ENCODE data around the gene ZYX. TPM values are rescaled to one million over a fixed set of nuclear protein-coding genes. Genes with fewer than 3 reads are reported as not detected.
"Not testable (repeated sequence)": the region's sequence is repeated elsewhere in the genome, so short reads cannot be mapped to it uniquely, and the experiment has no call there.

Gene ZYX
- total RNA-seq, 4 donors from 2014 or later: 111 to 389 (median 146) TPM

- H3K27me3 ChIP-seq: no peaks in the 10 kb centered on the region
- no peak overlapping the region for H3K4me3 ChIP-seq
- WGBS, 2 donors (ENCODE audit: low coverage in 1 of 2): 39% methylated on average over 4 of the region's 4 CpGs; no CpG with 5 or more reads in 1 of the 2 donors
- H3K9me3 ChIP-seq: no peaks in the 10 kb centered on the region
- ATAC-seq: no peak
- H3K27ac ChIP-seq: no peak overlapping the region
- peaks cover 0 to 3% (median 0%) of the 10 kb centered on the region in 3 donors for H3K4me1 ChIP-seq
- H3K36me3 ChIP-seq: no peaks in the 10 kb centered on the region
- TF ChIP-seq POLR2AphosphoS5 (IDR thresholded peaks at IDR 0.05) (no peak), POLR2A (IDR thresholded peaks at IDR 0.05) (no peak), EP300 (IDR thresholded peaks at IDR 0.05) (no peak), CTCF (IDR thresholded peaks at IDR 0.05) (no peak)
Measured at GRCh38 chr7:143419880-143420279, 38.7 kb downstream of the ZYX start.

DNA sequence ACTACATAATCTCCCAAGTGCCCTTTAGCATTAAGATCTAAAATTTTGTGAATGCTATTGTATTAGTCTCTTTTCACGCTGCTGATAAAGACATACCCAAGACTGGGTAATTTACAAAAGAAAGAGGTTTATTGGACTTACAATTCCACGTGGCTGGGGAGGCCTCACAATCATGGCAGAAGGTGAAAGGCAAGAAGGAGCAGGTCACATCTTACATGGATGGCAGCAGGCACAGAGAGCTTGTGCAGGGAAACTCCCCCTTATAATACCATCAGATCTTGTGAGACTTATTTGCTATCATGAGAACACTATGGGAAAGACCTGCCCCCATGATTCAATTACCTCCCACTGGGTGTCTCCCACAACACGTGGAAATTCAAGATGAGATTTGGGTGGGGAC lies 39.5 kb downstream of the ZYX start:
- not testable (repeated sequence) for ATAC-seq, H3K36me3 ChIP-seq, H3K4me3 ChIP-seq, H3K27ac ChIP-seq, H3K9me3 ChIP-seq, H3K4me1 ChIP-seq, H3K27me3 ChIP-seq
- WGBS, 2 donors (ENCODE audit: low coverage in 1 of 2): 50 to 61% methylated on average over 2 to 3 of the region's 3 CpGs

DNA sequence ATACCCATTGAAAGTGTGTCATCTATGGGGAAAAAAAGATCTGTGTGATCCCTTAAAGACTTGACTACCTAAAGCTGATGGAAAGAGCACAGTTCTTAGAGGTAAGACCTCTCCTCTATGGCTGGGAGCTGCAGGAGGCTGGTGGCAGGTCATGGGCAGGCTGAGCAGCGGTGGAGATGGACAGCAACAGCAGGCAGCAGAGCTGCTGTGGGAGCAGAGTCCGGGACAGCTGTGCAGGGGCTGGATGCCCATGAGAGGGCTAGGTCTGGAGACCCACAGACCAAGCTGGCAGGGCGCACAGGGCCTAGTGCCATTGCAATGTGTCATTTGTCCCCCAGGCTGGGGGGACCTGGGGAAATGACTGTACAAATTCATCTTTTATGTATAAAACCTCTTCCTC lies 40.9 kb downstream of the ZYX start:
- TF ChIP-seq POLR2A (IDR thresholded peaks at IDR 0.05) (no peak), EP300 (IDR thresholded peaks at IDR 0.05) (no peak), CTCF (IDR thresholded peaks at IDR 0.05) (no peak)
- Histone ChIP-seq H3K4me3 (no peak overlapping the region), H3K4me1 (no peaks in the 10 kb centered on the region), H3K27me3 (no peaks in the 10 kb centered on the region), H3K27ac (no peak overlapping the region), H3K9me3 (no peaks in the 10 kb centered on the region), H3K36me3 (no peaks in the 10 kb centered on the region)
- ATAC-seq: no peak
- WGBS, 2 donors (ENCODE audit: low coverage in 1 of 2): 80 to 83% methylated on average over 1 to 3 of the region's 3 CpGs

- not testable (repeated sequence) for H3K36me3 ChIP-seq, ATAC-seq, H3K27ac ChIP-seq, H3K4me1 ChIP-seq, H3K4me3 ChIP-seq, H3K27me3 ChIP-seq, H3K9me3 ChIP-seq
- no CpG with 5 or more reads among the region's 34 CpGs for WGBS, 2 donors (ENCODE audit: low coverage in 1 of 2)
Measured at GRCh38 chr7:143424476-143424875, 43.3 kb downstream of the ZYX start.

DNA sequence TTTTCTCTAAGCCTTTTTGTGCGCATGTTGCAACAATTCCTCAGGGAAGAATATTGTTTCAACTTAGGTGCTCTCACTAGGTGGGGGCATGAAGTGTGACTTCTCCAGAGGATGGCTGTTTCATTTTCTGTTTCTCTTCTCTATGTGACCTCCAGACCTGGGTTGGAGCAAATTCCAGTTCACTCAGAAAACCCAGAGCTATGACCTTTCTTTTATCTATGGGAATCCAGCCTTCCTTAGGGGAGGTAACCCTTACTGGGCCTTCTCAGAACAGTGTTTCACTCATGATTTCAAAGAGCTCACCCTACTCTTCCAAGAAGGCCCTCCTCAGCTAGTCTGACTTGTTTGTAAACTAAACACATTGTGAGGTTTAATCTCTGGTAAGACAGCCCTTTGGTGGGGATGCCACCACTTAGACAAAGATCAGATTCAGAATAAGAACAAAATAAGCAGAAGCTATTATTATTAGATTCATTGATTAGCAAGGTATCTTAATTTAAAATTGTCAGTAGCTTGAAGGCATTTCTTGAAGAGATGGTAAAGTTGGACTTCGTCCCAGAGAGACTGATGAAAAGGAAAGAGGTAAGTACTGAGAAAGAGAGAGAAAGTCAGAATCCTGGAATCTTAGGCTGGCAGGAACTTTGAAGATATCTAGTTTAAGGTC lies 45.5 kb downstream of the ZYX start:
- 91 to 92% methylated on average over 2 of the region's 2 CpGs for WGBS, 2 donors (ENCODE audit: low coverage in 1 of 2)
- Histone ChIP-seq H3K4me1 (no peaks in the 10 kb centered on the region), H3K27ac (no peak overlapping the region), H3K27me3 (no peaks in the 10 kb centered on the region), H3K36me3 (no peaks in the 10 kb centered on the region), H3K9me3 (no peaks in the 10 kb centered on the region), H3K4me3 (no peak overlapping the region)
- ATAC-seq: no peak
- TF ChIP-seq CTCF (IDR thresholded peaks at IDR 0.05) (no peak), POLR2A (IDR thresholded peaks at IDR 0.05) (no peak), POLR2AphosphoS5 (IDR thresholded peaks at IDR 0.05) (no peak), EP300 (IDR thresholded peaks at IDR 0.05) (no peak)

DNA sequence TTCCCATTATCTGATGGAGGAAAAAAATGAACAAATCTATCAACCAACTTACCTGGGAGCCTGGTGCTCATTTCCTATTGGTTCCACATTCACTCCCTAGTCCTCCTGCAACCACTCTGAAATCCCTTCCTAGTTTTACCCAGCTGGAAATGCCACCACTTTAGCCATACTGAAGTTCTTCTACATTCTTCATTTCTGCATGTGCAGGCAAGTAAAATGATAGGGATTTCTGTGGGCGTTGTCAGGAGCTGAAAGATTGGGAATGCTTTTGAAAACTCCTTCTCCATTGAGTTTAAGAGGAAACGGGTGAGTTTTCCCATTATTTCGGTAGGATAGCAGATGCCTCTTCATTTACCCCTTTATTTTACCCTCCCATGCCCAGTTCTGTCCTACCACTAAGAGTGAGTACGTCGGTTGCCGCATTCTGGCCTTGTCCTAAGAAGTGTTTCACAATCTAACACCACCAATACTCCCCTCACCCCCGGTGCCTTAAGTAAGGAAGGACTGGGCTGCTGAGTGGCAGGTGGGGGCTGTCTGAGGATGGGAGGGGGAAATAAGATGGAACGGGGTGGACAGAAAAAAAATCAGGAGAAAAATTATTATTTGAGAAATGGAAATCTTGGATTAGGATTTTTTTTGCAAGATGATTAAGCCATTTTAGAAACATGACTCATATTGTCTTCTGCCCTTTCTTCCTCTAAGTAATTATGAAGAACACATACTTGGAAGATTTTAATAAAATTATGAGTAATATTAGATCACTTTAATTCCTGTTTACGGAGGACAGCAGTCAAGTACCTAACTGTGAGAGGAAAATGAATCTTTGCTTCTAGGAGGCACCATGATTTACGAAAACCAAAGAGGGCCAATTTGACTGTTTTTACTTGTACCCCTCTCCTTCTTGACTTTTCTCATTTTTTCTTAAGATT lies 48.9 kb downstream of the ZYX start:
- Histone ChIP-seq H3K27ac (no peak overlapping the region), H3K4me3 (no peak overlapping the region), H3K4me1 (no peaks in the 10 kb centered on the region), H3K9me3 (no peaks in the 10 kb centered on the region), H3K36me3 (no peaks in the 10 kb centered on the region), H3K27me3 (no peaks in the 10 kb centered on the region)
- TF ChIP-seq EP300 (IDR thresholded peaks at IDR 0.05) (no peak), POLR2A (IDR thresholded peaks at IDR 0.05) (no peak), CTCF (IDR thresholded peaks at IDR 0.05) (no peak), POLR2AphosphoS5 (IDR thresholded peaks at IDR 0.05) (no peak)
- 56 to 66% methylated on average over 3 to 10 of the region's 10 CpGs for WGBS, 2 donors (ENCODE audit: low coverage in 1 of 2)
- no peak for ATAC-seq

All from gastroesophageal sphincter (tissue), 4 donors.